ENCODE results near the gene SLC11A1. TPM values are rescaled to one million over a fixed set of nuclear protein-coding genes. Genes with fewer than 3 reads are reported as not detected.

The SLC11A1 gene
- total RNA-seq, 2 experiments from 2014 or later: 0.57 to 0.78 TPM

DNA sequence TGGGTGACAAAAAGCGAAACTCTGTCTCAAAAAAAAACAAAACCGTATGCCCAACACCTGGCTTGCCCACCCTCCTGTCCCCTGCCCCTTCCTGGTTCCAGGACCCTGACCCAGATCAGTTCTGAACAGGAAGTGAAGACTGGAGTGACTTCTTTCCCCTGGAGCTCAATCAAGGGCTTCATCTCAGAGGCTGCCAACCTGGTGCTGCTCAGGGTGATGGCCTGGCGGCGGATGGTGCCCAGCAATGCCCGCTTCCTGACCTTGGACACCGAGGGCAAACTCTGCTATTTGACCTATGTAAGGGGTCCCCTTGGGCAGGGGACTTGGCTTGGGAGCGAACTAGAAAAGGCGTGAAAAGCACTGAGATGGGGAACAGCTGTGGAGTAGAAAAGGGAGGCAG, 19.5 kb upstream of the SLC11A1 start:
- Histone ChIP-seq H4K20me1 (ENCODE audit: insufficient read depth, low read length) (no peaks in the 10 kb centered on the region), H3K4me2 (ENCODE audit: low read length) (no peak overlapping the region), H3K79me2 (ENCODE audit: insufficient read depth, low read depth, low read length) (no peaks in the 10 kb centered on the region), H3K27ac (ENCODE audit: low read depth, low read length, poor library complexity, severe bottlenecking) (no peak overlapping the region), H3K4me3 (ENCODE audit: low read depth, low read length, poor library complexity, severe bottlenecking) (no peak overlapping the region), H3K9me2 (ENCODE audit: insufficient read depth, low read length) (no peaks in the 10 kb centered on the region), H3K9me3 (ENCODE audit: low read length) (no peaks in the 10 kb centered on the region), H3K4me1 (ENCODE audit: insufficient read depth, low read length, poor library complexity, severe bottlenecking) (peaks cover 25% of the 10 kb centered on the region), H3K36me3 (ENCODE audit: insufficient read depth, low read length) (no peaks in the 10 kb centered on the region), H2AFZ (ENCODE audit: low read length) (no peak overlapping the region)
- ChIA-PET POLR2A (interaction anchor here (1.2 to 2.8 kb wide), 3 partner anchors 8 to 35 kb away, joined by 3 to 11 read pairs (median 3); no protein-coding TSS in a partner anchor), CTCF (ENCODE audit: unreplicated experiment) (interaction anchor here (0.5 kb wide), 1 partner anchor 81 kb away, joined by 3 read pairs; no protein-coding TSS in a partner anchor)
- intact Hi-C loops (cut with micrococcal nuclease; ENCODE audit: unreplicated experiment): no loop called here
- TF ChIP-seq EZH2phosphoT487 (IDR thresholded peaks at IDR 0.05; ENCODE audit: borderline replicate concordance, low read depth, low read length) (no peak), CTCF (conservative IDR thresholded peaks at IDR 0.05; ENCODE audit: low read length) (no peak)
- no TSS peak for BruUV-seq (replicated peaks)
- DNase-seq (ENCODE audit: low spot score): no peak

DNA sequence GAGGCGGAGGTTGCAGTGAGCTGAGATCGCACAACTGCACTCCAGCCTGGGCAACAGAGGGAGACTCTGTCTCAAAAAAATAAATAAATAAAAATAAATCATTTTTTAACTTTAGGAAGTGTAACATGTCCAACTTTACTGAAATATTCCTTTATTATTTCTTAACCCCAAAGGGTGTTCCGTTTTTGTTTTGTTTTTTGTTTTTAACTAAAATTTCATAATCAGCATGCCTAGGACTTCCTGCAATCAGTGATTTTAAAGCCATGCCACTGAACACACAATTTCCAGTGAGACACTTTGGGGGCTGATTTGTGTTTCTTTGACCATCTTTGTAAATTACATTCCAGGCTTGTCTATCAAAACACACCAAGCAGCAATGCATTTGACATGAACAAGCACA, 18.3 kb upstream of the SLC11A1 start:
- H3K9me2 ChIP-seq (ENCODE audit: insufficient read depth, low read length): no peaks in the 10 kb centered on the region
- no peak overlapping the region for H2AFZ ChIP-seq (ENCODE audit: low read length)
- intact Hi-C loops (cut with micrococcal nuclease; ENCODE audit: unreplicated experiment): no loop called here
- POLR2A ChIA-PET: no interaction called here
- no peaks in the 10 kb centered on the region for H3K9me3 ChIP-seq (ENCODE audit: low read length)
- TF ChIP-seq CTCF (conservative IDR thresholded peaks at IDR 0.05; ENCODE audit: low read length) (no peak), EZH2phosphoT487 (IDR thresholded peaks at IDR 0.05; ENCODE audit: borderline replicate concordance, low read depth, low read length) (no peak)
- no peaks in the 10 kb centered on the region for H4K20me1 ChIP-seq (ENCODE audit: insufficient read depth, low read length)
- no peak overlapping the region for H3K27ac ChIP-seq (ENCODE audit: low read depth, low read length, poor library complexity, severe bottlenecking)
- CTCF ChIA-PET (ENCODE audit: unreplicated experiment): interaction anchor here (1.1 kb wide), 1 partner anchor 71 kb away, joined by 5 read pairs; the partner anchor contains the start of gene TMBIM1
- H3K79me2 ChIP-seq (ENCODE audit: insufficient read depth, low read depth, low read length): no peaks in the 10 kb centered on the region
- peaks cover 36% of the 10 kb centered on the region for H3K4me1 ChIP-seq (ENCODE audit: insufficient read depth, low read length, poor library complexity, severe bottlenecking)
- H3K4me2 ChIP-seq (ENCODE audit: low read length): no peak overlapping the region
- BruUV-seq (replicated peaks): no TSS peak
- no peaks in the 10 kb centered on the region for H3K36me3 ChIP-seq (ENCODE audit: insufficient read depth, low read length)
- no peak for DNase-seq (ENCODE audit: low spot score)
- H3K4me3 ChIP-seq (ENCODE audit: low read depth, low read length, poor library complexity, severe bottlenecking): no peak overlapping the region

DNA sequence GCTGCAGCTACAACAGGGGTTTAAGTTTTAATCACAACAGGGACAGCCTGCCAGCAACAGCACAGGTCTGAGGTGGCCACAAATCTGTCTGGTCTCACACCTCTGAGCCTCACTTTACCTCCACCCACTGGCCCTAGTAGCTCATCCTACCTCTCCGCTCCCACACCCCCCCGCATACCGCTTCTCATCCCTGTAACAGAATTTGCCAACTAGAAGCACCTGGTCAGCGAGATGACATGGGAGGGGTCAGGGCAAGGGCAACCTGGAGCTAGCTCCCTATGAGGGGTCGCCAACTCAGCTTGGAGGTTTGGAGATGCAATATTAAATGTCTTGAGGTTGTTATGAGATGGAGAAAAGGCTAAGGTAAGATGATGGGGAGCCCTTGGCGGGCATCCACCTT, 17.9 kb upstream of the SLC11A1 start:
- Histone ChIP-seq H3K79me2 (ENCODE audit: insufficient read depth, low read depth, low read length) (no peaks in the 10 kb centered on the region), H3K4me2 (ENCODE audit: low read length) (no peak overlapping the region), H3K4me1 (ENCODE audit: insufficient read depth, low read length, poor library complexity, severe bottlenecking) (peaks cover 39% of the 10 kb centered on the region), H3K4me3 (ENCODE audit: low read depth, low read length, poor library complexity, severe bottlenecking) (no peak overlapping the region), H2AFZ (ENCODE audit: low read length) (no peak overlapping the region), H3K9me3 (ENCODE audit: low read length) (no peaks in the 10 kb centered on the region), H3K36me3 (ENCODE audit: insufficient read depth, low read length) (no peaks in the 10 kb centered on the region), H4K20me1 (ENCODE audit: insufficient read depth, low read length) (no peaks in the 10 kb centered on the region), H3K27ac (ENCODE audit: low read depth, low read length, poor library complexity, severe bottlenecking) (no peak overlapping the region), H3K9me2 (ENCODE audit: insufficient read depth, low read length) (no peaks in the 10 kb centered on the region)
- TF ChIP-seq EZH2phosphoT487 (IDR thresholded peaks at IDR 0.05; ENCODE audit: borderline replicate concordance, low read depth, low read length): no peak
- TF ChIP-seq CTCF (conservative IDR thresholded peaks at IDR 0.05; ENCODE audit: low read length): no peak
- POLR2A ChIA-PET: no interaction called here
- no peak for DNase-seq (ENCODE audit: low spot score)
- CTCF ChIA-PET (ENCODE audit: unreplicated experiment): interaction anchor here (1.1 kb wide), 1 partner anchor 72 kb away, joined by 5 read pairs; the partner anchor contains the start of gene TMBIM1
- intact Hi-C loops (cut with micrococcal nuclease; ENCODE audit: unreplicated experiment): no loop called here
- no TSS peak for BruUV-seq (replicated peaks)
